SK-N-MC (cell line): ENCODE results near the gene NUP58.

Experiments used
- EZH2 ChIP-seq: fragments of 200-600 bp; sonication (generic); IDR thresholded peaks from one replicate; pipeline ENCODE4 v1.6.1; 2017; ENCODE audit warnings: antibody characterized with exemption
- FOXP2 ChIP-seq: optimal IDR thresholded peaks from 2 replicates; pipeline ENCODE3; 2011; ENCODE audit warnings: mild to moderate bottlenecking, moderate library complexity; ENCODE audit not compliant: insufficient read depth; ENCODE audit errors: extremely low read length, control extremely low read depth
- POLR2AphosphoS5 ChIP-seq: IDR thresholded peaks from 2 replicates; pipeline ENCODE4 v1.6.1; 2012; ENCODE audit warnings: mild to moderate bottlenecking, low read depth, low read length, borderline replicate concordance

DNA sequence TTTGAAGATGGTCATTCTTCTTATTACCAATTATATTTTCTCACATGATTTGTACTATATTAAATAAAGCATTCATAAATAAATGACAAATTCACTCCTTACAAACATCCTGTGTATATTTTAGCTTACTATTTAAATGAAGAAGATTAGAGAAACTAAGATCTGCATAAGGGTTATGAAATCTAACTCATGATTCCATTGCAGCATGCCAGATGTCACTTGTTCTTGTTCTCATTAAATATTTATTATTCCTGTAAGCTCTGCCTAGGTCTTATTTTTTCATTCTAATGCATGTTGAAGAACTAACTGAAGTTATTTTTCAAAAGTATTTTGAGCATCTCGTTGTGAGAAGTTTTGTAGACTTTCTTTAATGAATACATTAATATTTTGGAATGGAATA, 18.3 kb downstream of the NUP58 start:
- no peak for TF ChIP-seq EZH2
- no peak for TF ChIP-seq POLR2AphosphoS5
- TF ChIP-seq FOXP2: no peak
